GM18517 (cell line): ENCODE data around the gene ARGLU1.
"Not testable (repeated sequence)": the region's sequence is repeated elsewhere in the genome, so short reads cannot be mapped to it uniquely, and the experiment has no call there.

Source experiments
- ATAC-seq: cut with Tn5 transposase; IDR thresholded peaks from one replicate; pipeline ENCODE4 v1.9.1; 2021; ENCODE audit warnings: mild to moderate bottlenecking, moderate library complexity; ENCODE audit not compliant: unreplicated experiment

ARGLU1 gene

GRCh38 chr13:106567474-106568298 is at the start of gene ARGLU1:
Gene ARGLU1, minus strand, starts transcription at chr13:106568137. Its CDS starts 218 bp downstream, at chr13:106567919.
- peak; percentile 64 for ATAC-seq

- no peak for ATAC-seq
Observed at GRCh38 chr13:106617561-106617960, 49.6 kb upstream of the ARGLU1 start.

GRCh38 chr13:106616729-106617128 is 48.8 kb upstream of the ARGLU1 start:
- ATAC-seq: no peak

GRCh38 chr13:106614874-106615273 is 46.9 kb upstream of the ARGLU1 start:
- no peak for ATAC-seq

GRCh38 chr13:106612688-106613087 is 44.8 kb upstream of the ARGLU1 start:
- no peak for ATAC-seq

GRCh38 chr13:106610486-106610885 is 42.5 kb upstream of the ARGLU1 start:
- ATAC-seq: no peak

GRCh38 chr13:106609116-106609515 is 41.2 kb upstream of the ARGLU1 start:
- ATAC-seq: no peak

- no peak for ATAC-seq
Observed at GRCh38 chr13:106603546-106603945, 35.6 kb upstream of the ARGLU1 start.

- no peak for ATAC-seq
Observed at GRCh38 chr13:106602178-106602577, 34.2 kb upstream of the ARGLU1 start.

- ATAC-seq: no peak
Observed at GRCh38 chr13:106601489-106601888, 33.6 kb upstream of the ARGLU1 start.

- not testable (repeated sequence) for ATAC-seq
Observed at GRCh38 chr13:106600798-106601135, 32.8 kb upstream of the ARGLU1 start.

- no peak for ATAC-seq
Observed at GRCh38 chr13:106599875-106600797, 32.2 kb upstream of the ARGLU1 start.

- ATAC-seq: no peak
Observed at GRCh38 chr13:106597749-106598395, 29.9 kb upstream of the ARGLU1 start.

- no peak for ATAC-seq
Observed at GRCh38 chr13:106597186-106597585, 29.2 kb upstream of the ARGLU1 start.

GRCh38 chr13:106596275-106596937 is 28.5 kb upstream of the ARGLU1 start:
- ATAC-seq: no peak

GRCh38 chr13:106595625-106596024 is 27.7 kb upstream of the ARGLU1 start:
- no peak for ATAC-seq

- no peak for ATAC-seq
Observed at GRCh38 chr13:106594980-106595379, 27.0 kb upstream of the ARGLU1 start.

- ATAC-seq: no peak
Observed at GRCh38 chr13:106593132-106593531, 25.2 kb upstream of the ARGLU1 start.

GRCh38 chr13:106591299-106591698 is 23.4 kb upstream of the ARGLU1 start:
- no peak for ATAC-seq

GRCh38 chr13:106589716-106590115 is 21.8 kb upstream of the ARGLU1 start:
- no peak for ATAC-seq

GRCh38 chr13:106588367-106588766 is 20.4 kb upstream of the ARGLU1 start:
- no peak for ATAC-seq
